HEK293 (cell line): Measurements from ENCODE around the gene CCDC190.

Experiments used
- CTCF ChIA-PET: fragments of 350-600 bp; formaldehyde crosslinking; extraction: SDS; loops from one replicate; lab custom pipeline; 2021; ENCODE audit warnings: antibody characterized with exemption; lab: Yijun Ruan, JAX
- POLR2A ChIA-PET: fragments of 300-600 bp; formaldehyde crosslinking; extraction: SDS; loops from one replicate; lab custom pipeline; 2020; ENCODE audit warnings: antibody characterized with exemption, inconsistent platforms; lab: Yijun Ruan, JAX
- H3K27ac ChIP-seq: fragments of 200-500 bp; sonication (Bioruptor generic); 2 replicates; pipeline ENCODE4 v1.5.1; 2014; ENCODE audit warnings: low read depth, low read length, control low read depth, inconsistent platforms; ENCODE audit errors: extremely low read depth
- H3K36me3 ChIP-seq, 2 experiments: fragments of 200-500 bp in 1 of 2; sonication (Bioruptor generic) in 1 of 2; 1 replicate in 1 of 2; 2 replicates in 1 of 2; pipeline ENCODE4 v1.5.1; 2014 to 2017; ENCODE audit warnings: inconsistent platforms in 2 of 2, low read length in 2 of 2; ENCODE audit not compliant: control insufficient read depth in 2 of 2, insufficient read depth in 1 of 2
- H3K4me1 ChIP-seq: fragments of 200-500 bp; sonication (Bioruptor generic); 2 replicates; pipeline ENCODE4 v1.5.1; 2014; ENCODE audit warnings: mild to moderate bottlenecking, low read length, inconsistent platforms; ENCODE audit not compliant: control insufficient read depth, insufficient read depth
- H3K4me3 ChIP-seq: 2 replicates; pipeline ENCODE4 v1.5.1; 2011; ENCODE audit warnings: low read depth, mild to moderate bottlenecking, control low read depth, low read length, moderate library complexity
- H3K9me3 ChIP-seq: fragments of 200-500 bp; sonication (Bioruptor generic); 2 replicates; pipeline ENCODE4 v1.5.1; 2014; ENCODE audit warnings: low read depth, low read length, inconsistent platforms; ENCODE audit not compliant: control insufficient read depth, insufficient read depth
- BCL11A ChIP-seq: fragments of 450-650 bp; formaldehyde crosslinking; IDR thresholded peaks from 2 replicates; pipeline ENCODE4 v1.5.1; 2016; ENCODE audit warnings: low read depth, missing biosample characterization, missing genetic modification characterization
- ELK4 ChIP-seq: IDR thresholded peaks from 2 replicates; pipeline ENCODE4 v1.6.1; 2011; ENCODE audit warnings: mild to moderate bottlenecking, low read depth, low read length, borderline replicate concordance
- GFI1B ChIP-seq: fragments of 450-650 bp; formaldehyde crosslinking; IDR thresholded peaks from 2 replicates; pipeline ENCODE4 v1.5.1; 2016; ENCODE audit warnings: missing biosample characterization, missing genetic modification characterization
- MEIS1 ChIP-seq: sonication (generic); formaldehyde crosslinking; IDR thresholded peaks from 2 replicates; pipeline ENCODE4 v1.8.1; 2022; ENCODE audit warnings: missing genetic modification reagents, mild to moderate bottlenecking, borderline replicate concordance
- OSR2 ChIP-seq: fragments of 450-650 bp; formaldehyde crosslinking; IDR thresholded peaks from 2 replicates; pipeline ENCODE4 v1.5.1; 2016; ENCODE audit warnings: missing biosample characterization, missing genetic modification characterization
- PRDM10 ChIP-seq: fragments of 450-650 bp; formaldehyde crosslinking; IDR thresholded peaks from 2 replicates; pipeline ENCODE4 v1.5.1; 2016; ENCODE audit warnings: missing biosample characterization, missing genetic modification characterization
- ZFHX2 ChIP-seq: fragments of 450-650 bp; formaldehyde crosslinking; conservative IDR thresholded peaks from 2 replicates; pipeline ENCODE4 v1.5.1; 2016; ENCODE audit warnings: missing biosample characterization, missing genetic modification characterization
- ZNF138 ChIP-seq: fragments of 450-650 bp; formaldehyde crosslinking; IDR thresholded peaks from 2 replicates; pipeline ENCODE4 v1.5.1; 2016; ENCODE audit warnings: missing biosample characterization, missing genetic modification characterization, borderline replicate concordance
- ZNF169 ChIP-seq: fragments of 450-650 bp; formaldehyde crosslinking; IDR thresholded peaks from 2 replicates; pipeline ENCODE4 v1.5.1; 2016; ENCODE audit warnings: missing biosample characterization, missing genetic modification characterization
- ZNF174 ChIP-seq: fragments of 450-650 bp; formaldehyde crosslinking; IDR thresholded peaks from 2 replicates; pipeline ENCODE4 v1.5.0; 2017; ENCODE audit warnings: missing biosample characterization, mild to moderate bottlenecking, missing genetic modification characterization
- ZNF221 ChIP-seq: fragments of 450-650 bp; formaldehyde crosslinking; IDR thresholded peaks from 2 replicates; pipeline ENCODE4 v1.5.1; 2017; ENCODE audit warnings: missing biosample characterization, missing genetic modification characterization, borderline replicate concordance
- ZNF266 ChIP-seq: fragments of 450-650 bp; formaldehyde crosslinking; IDR thresholded peaks from 2 replicates; pipeline ENCODE4 v1.5.1; 2016; ENCODE audit warnings: missing biosample characterization, missing genetic modification characterization, low read depth
- ZNF311 ChIP-seq: fragments of 450-650 bp; formaldehyde crosslinking; IDR thresholded peaks from 2 replicates; pipeline ENCODE4 v1.5.1; 2017; ENCODE audit warnings: missing biosample characterization, missing genetic modification characterization, borderline replicate concordance
- ZNF350 ChIP-seq: fragments of 450-650 bp; formaldehyde crosslinking; IDR thresholded peaks from 2 replicates; pipeline ENCODE4 v1.5.0; 2017; ENCODE audit warnings: missing biosample characterization, mild to moderate bottlenecking, missing genetic modification characterization
- ZNF692 ChIP-seq: fragments of 450-650 bp; formaldehyde crosslinking; IDR thresholded peaks from 2 replicates; pipeline ENCODE4 v1.5.1; 2016; ENCODE audit warnings: missing biosample characterization, missing genetic modification characterization
- ZNF747 ChIP-seq: fragments of 450-650 bp; formaldehyde crosslinking; IDR thresholded peaks from 2 replicates; pipeline ENCODE4 v1.5.1; 2016; ENCODE audit warnings: missing biosample characterization, missing genetic modification characterization
- ZNF76 ChIP-seq: fragments of 450-650 bp; formaldehyde crosslinking; IDR thresholded peaks from 2 replicates; pipeline ENCODE4; 2016; ENCODE audit warnings: low read depth, missing biosample characterization, missing genetic modification characterization, borderline replicate concordance
- ZNF768 ChIP-seq: fragments of 450-650 bp; formaldehyde crosslinking; IDR thresholded peaks from 2 replicates; pipeline ENCODE4 v1.5.1; 2018; ENCODE audit warnings: missing biosample characterization, mild to moderate bottlenecking, missing genetic modification characterization
- ZNF792 ChIP-seq: fragments of 450-650 bp; formaldehyde crosslinking; IDR thresholded peaks from 2 replicates; pipeline ENCODE4 v1.5.1; 2016; ENCODE audit warnings: missing biosample characterization, missing genetic modification characterization
- ZSCAN5A ChIP-seq: fragments of 450-650 bp; formaldehyde crosslinking; IDR thresholded peaks from 2 replicates; pipeline ENCODE4 v1.5.1; 2016; ENCODE audit warnings: missing biosample characterization, missing genetic modification characterization

Gene CCDC190

GRCh38 chr1:162885265-162885664 is 24.3 kb upstream of the CCDC190 start:
- TF ChIP-seq ZNF138 (tag by site-specific recombination) (no peak), MEIS1 (CRISPR knock-in tag) (no peak), ELK4 (no peak), ZSCAN5A (no peak), ZNF174 (tag by site-specific recombination) (no peak), ZNF692 (tag by site-specific recombination) (no peak), BCL11A (tag by site-specific recombination) (no peak), ZNF221 (tag by site-specific recombination) (no peak), GFI1B (no peak), PRDM10 (tag by site-specific recombination) (no peak), ZNF792 (tag by site-specific recombination) (no peak), ZNF266 (no peak), ZNF747 (no peak), ZNF311 (no peak), ZFHX2 (tag by site-specific recombination) (no peak), OSR2 (tag by site-specific recombination) (no peak), ZNF768 (no peak), ZNF350 (tag by site-specific recombination) (no peak), ZNF76 (tag by site-specific recombination) (no peak), ZNF169 (tag by site-specific recombination) (no peak)
- POLR2A ChIA-PET: no interaction called here
- Histone ChIP-seq H3K4me3 (no peak overlapping the region), H3K9me3 (no peaks in the 10 kb centered on the region), H3K4me1 (no peaks in the 10 kb centered on the region), H3K27ac (no peak overlapping the region), H3K36me3 (no peaks in the 10 kb centered on the region)
- CTCF ChIA-PET: interaction anchor here (0.6 to 1.7 kb wide), 6 partner anchors 8 to 430 kb away, joined by 3 to 6 read pairs (median 4); partner anchors contain the start of gene RGS4
